Hepatocyte (in vitro differentiated cells): ENCODE data around the gene ADSL. TPM values are rescaled to one million over a fixed set of nuclear protein-coding genes. Genes with fewer than 3 reads are reported as not detected.

ENCODE experiments used
- DNase-seq: peaks from one replicate; pipeline ENCODE4 v3.0.0-alpha.2; 2016; ENCODE audit warnings: low spot score
- H2AFZ ChIP-seq: fragments of 200-600 bp; sonication (generic); 2 replicates; pipeline ENCODE4 v1.6.0; 2016; ENCODE audit warnings: antibody characterized with exemption, mild to moderate bottlenecking
- H3K27ac ChIP-seq: fragments of 200-600 bp; sonication (generic); 2 replicates; pipeline ENCODE4 v1.5.1; 2016; ENCODE audit warnings: mild to moderate bottlenecking
- H3K27me3 ChIP-seq: fragments of 200-600 bp; sonication (generic); 2 replicates; pipeline ENCODE4 v1.6.1; 2016
- H3K36me3 ChIP-seq: fragments of 200-600 bp; sonication (generic); replicated peaks from 2 replicates; pipeline ENCODE4 v1.5.1; 2016; ENCODE audit warnings: low read depth; ENCODE audit not compliant: insufficient read depth
- H3K4me1 ChIP-seq: fragments of 200-600 bp; sonication (generic); 2 replicates; pipeline ENCODE4 v1.5.1; 2016; ENCODE audit warnings: mild to moderate bottlenecking, moderate library complexity; ENCODE audit not compliant: insufficient read depth
- H3K4me2 ChIP-seq: fragments of 200-600 bp; sonication (generic); 2 replicates; pipeline ENCODE4 v1.6.0; 2016
- H3K4me3 ChIP-seq: fragments of 200-600 bp; sonication (generic); 2 replicates; pipeline ENCODE4 v1.5.1; 2016; ENCODE audit warnings: mild to moderate bottlenecking
- H3K79me2 ChIP-seq: fragments of 200-600 bp; sonication (generic); 2 replicates; pipeline ENCODE4 v1.6.0; 2017; ENCODE audit warnings: mild to moderate bottlenecking
- H3K9me2 ChIP-seq: fragments of 200-600 bp; sonication (generic); replicated peaks from 2 replicates; pipeline ENCODE4 v1.6.0; 2017; ENCODE audit warnings: mild to moderate bottlenecking; ENCODE audit not compliant: insufficient read depth
- H3K9me3 ChIP-seq: fragments of 200-600 bp; sonication (generic); 2 replicates; pipeline ENCODE4 v1.5.1; 2016; ENCODE audit warnings: low read depth, mild to moderate bottlenecking
- H4K20me1 ChIP-seq: fragments of 200-600 bp; sonication (generic); 2 replicates; pipeline ENCODE4 v1.6.0; 2016; ENCODE audit warnings: mild to moderate bottlenecking; ENCODE audit not compliant: insufficient read depth, poor library complexity, severe bottlenecking
- CTCF ChIP-seq: fragments of 200-600 bp; sonication (generic); IDR thresholded peaks from 2 replicates; pipeline ENCODE4 v1.5.1; 2016; ENCODE audit warnings: antibody characterized with exemption, mild to moderate bottlenecking; ENCODE audit not compliant: poor library complexity
- EZH2 ChIP-seq: fragments of 200-600 bp; sonication (generic); IDR thresholded peaks from 2 replicates; pipeline ENCODE4 v1.6.1; 2016; ENCODE audit warnings: antibody characterized with exemption, mild to moderate bottlenecking, borderline replicate concordance
- EZH2phosphoT487 ChIP-seq: fragments of 200-600 bp; sonication (generic); IDR thresholded peaks from one replicate; pipeline ENCODE4 v1.6.1; 2018; ENCODE audit warnings: antibody characterized with exemption, mild to moderate bottlenecking, low read depth, moderate library complexity; ENCODE audit not compliant: unreplicated experiment, severe bottlenecking
- WGBS: methylation state at CpG from one replicate; pipeline ENCODE4 v1.1.6; 2016; ENCODE audit warnings: low lambda C conversion rate; ENCODE audit errors: missing lambda C conversion rate; 5-methylcytosine and 5-hydroxymethylcytosine counted together
- polyA plus RNA-seq: library from polyadenylated mRNA; unstranded; fragments of >200 nt; fragmentation: Nextera tagmentation; extraction: Ambion mirVana; gene quantifications from 2 replicates; pipeline ENCODE4 v1.2.1, GENCODE V29; 2016
- total RNA-seq: library from RNA; depleted of rRNA; stranded (reverse); fragments of >200 nt; gene quantifications from 2 replicates; pipeline ENCODE4 v1.2.3, GENCODE V29; 2014

Gene ADSL
- total and polyA plus RNA-seq, 2 experiments from 2014 or later, result 54.8 to 81.8 TPM

- Histone ChIP-seq H3K4me3 (no peak overlapping the region), H2AFZ (no peak overlapping the region), H3K36me3 (no peaks in the 10 kb centered on the region), H3K4me1 (no peaks in the 10 kb centered on the region), H3K27ac (no peak overlapping the region), H4K20me1 (no peaks in the 10 kb centered on the region), H3K27me3 (no peaks in the 10 kb centered on the region), H3K4me2 (no peak overlapping the region), H3K9me3 (no peaks in the 10 kb centered on the region), H3K9me2 (no peaks in the 10 kb centered on the region), H3K79me2 (no peaks in the 10 kb centered on the region)
- WGBS, result 94% methylated on average over 3 of the region's 3 CpGs
- TF ChIP-seq EZH2phosphoT487 (no peak), EZH2 (no peak), CTCF (no peak)
- DNase-seq, result no peak
Observed at GRCh38 chr22:40433416-40434090, 87.3 kb downstream of the ADSL start.

GRCh38 chr22:40434106-40434505 lies 87.8 kb downstream of the ADSL start:
- TF ChIP-seq EZH2 (no peak), CTCF (no peak), EZH2phosphoT487 (no peak)
- Histone ChIP-seq H3K27me3 (no peaks in the 10 kb centered on the region), H4K20me1 (no peaks in the 10 kb centered on the region), H3K36me3 (no peaks in the 10 kb centered on the region), H3K79me2 (peaks cover 3% of the 10 kb centered on the region), H3K27ac (no peak overlapping the region), H3K4me3 (no peak overlapping the region), H3K9me2 (no peaks in the 10 kb centered on the region), H3K9me3 (no peaks in the 10 kb centered on the region), H2AFZ (no peak overlapping the region), H3K4me2 (no peak overlapping the region), H3K4me1 (no peaks in the 10 kb centered on the region)
- no peak for DNase-seq
- WGBS, result 97% methylated on average over 3 of the region's 3 CpGs

DNA sequence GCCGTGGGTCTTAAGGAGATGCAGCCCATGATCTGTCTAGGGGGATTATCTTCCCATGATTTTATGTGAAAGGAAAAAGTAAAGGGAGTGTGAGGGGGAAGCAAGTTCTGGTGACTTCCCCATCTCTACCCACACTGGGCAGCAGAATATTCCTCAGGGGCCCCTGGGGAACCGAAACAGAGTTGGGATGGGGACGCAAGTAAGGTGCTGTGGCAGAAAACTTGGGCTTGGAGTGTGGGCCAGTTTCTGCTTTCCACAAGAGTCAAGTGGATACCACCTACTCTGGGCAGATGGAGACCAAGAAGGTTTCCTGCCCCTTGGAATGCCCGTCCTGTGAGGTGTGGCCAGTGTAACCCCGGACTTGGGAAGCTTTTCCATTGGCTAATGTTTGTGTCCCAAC lies 88.4 kb downstream of the ADSL start:
- Histone ChIP-seq H3K4me2 (no peak overlapping the region), H3K9me3 (no peaks in the 10 kb centered on the region), H2AFZ (no peak overlapping the region), H3K4me3 (no peak overlapping the region), H3K36me3 (no peaks in the 10 kb centered on the region), H3K4me1 (no peaks in the 10 kb centered on the region), H3K27me3 (no peaks in the 10 kb centered on the region), H3K9me2 (no peaks in the 10 kb centered on the region), H3K27ac (no peak overlapping the region), H4K20me1 (no peaks in the 10 kb centered on the region), H3K79me2 (peaks cover 3% of the 10 kb centered on the region)
- DNase-seq, result no peak
- no peak for TF ChIP-seq EZH2
- TF ChIP-seq EZH2phosphoT487, result no peak
- no peak for TF ChIP-seq CTCF
- WGBS, result 94% methylated on average over 5 of the region's 5 CpGs
